LHCN-M2 (cell line): ENCODE data around the gene JMJD1C. TPM values are rescaled to one million over a fixed set of nuclear protein-coding genes. Genes with fewer than 3 reads are reported as not detected.
"Not testable (repeated sequence)": the region's sequence is repeated elsewhere in the genome, so short reads cannot be mapped to it uniquely, and the experiment has no call there.

Experiments
- DNase-seq: peaks from one replicate; pipeline ENCODE4 v3.0.0-alpha.2; 2012; ENCODE audit warnings: low read depth
- total RNA-seq: library from RNA; depleted of rRNA; stranded (reverse); fragments of >200 nt; gene quantifications from 2 replicates; pipeline ENCODE4 v1.2.3, GENCODE V29; 2014

Gene JMJD1C
- total RNA-seq, 1 experiment from 2014 or later: 149 TPM

- no peak for DNase-seq
Observed at GRCh38 chr10:63300801-63301200, 165.0 kb downstream of the JMJD1C start.

- no peak for DNase-seq
Observed at GRCh38 chr10:63297941-63298340, 167.8 kb downstream of the JMJD1C start.

GRCh38 chr10:63294781-63295180 is 171.0 kb downstream of the JMJD1C start:
- DNase-seq: no peak

GRCh38 chr10:63292847-63293246 is 172.9 kb downstream of the JMJD1C start:
- DNase-seq: not testable (repeated sequence)

GRCh38 chr10:63288170-63288569 is 177.6 kb downstream of the JMJD1C start:
- no peak for DNase-seq

GRCh38 chr10:63286754-63287264 is 179.0 kb downstream of the JMJD1C start:
- DNase-seq: no peak

GRCh38 chr10:63286340-63286739 is 179.4 kb downstream of the JMJD1C start:
- DNase-seq: no peak

- DNase-seq: not testable (repeated sequence)
Observed at GRCh38 chr10:63283901-63284300, 181.9 kb downstream of the JMJD1C start.

GRCh38 chr10:63283093-63283492 is 182.7 kb downstream of the JMJD1C start:
- no peak for DNase-seq

- DNase-seq: no peak
Observed at GRCh38 chr10:63281967-63282366, 183.8 kb downstream of the JMJD1C start.

- DNase-seq: no peak
Observed at GRCh38 chr10:63280386-63280785, 185.4 kb downstream of the JMJD1C start.

GRCh38 chr10:63275094-63275493 is 190.7 kb downstream of the JMJD1C start:
- no peak for DNase-seq

- no peak for DNase-seq
Observed at GRCh38 chr10:63273577-63273976, 192.2 kb downstream of the JMJD1C start.

- peak; percentile 99 for DNase-seq
Observed at GRCh38 chr10:63268798-63269503, 196.8 kb downstream of the JMJD1C start.

GRCh38 chr10:63268149-63268797 is 197.5 kb downstream of the JMJD1C start:
- DNase-seq: peak; percentile 35

- peak; percentile 85 for DNase-seq
Observed at GRCh38 chr10:63267414-63268148, 198.2 kb downstream of the JMJD1C start.

GRCh38 chr10:63266391-63267316 is 199.1 kb downstream of the JMJD1C start:
- no peak for DNase-seq

GRCh38 chr10:63265683-63266235 is 200.0 kb downstream of the JMJD1C start:
- no peak for DNase-seq

- DNase-seq: peak; percentile 68
Observed at GRCh38 chr10:63265222-63265617, 200.6 kb downstream of the JMJD1C start.

- DNase-seq: no peak
Observed at GRCh38 chr10:63264617-63265221, 201.1 kb downstream of the JMJD1C start.
